HG02678 (cell line): ENCODE data around the gene RND3.

Experiments used
- ATAC-seq: cut with Tn5 transposase; IDR thresholded peaks from one replicate; pipeline ENCODE4 v1.9.1; 2021; ENCODE audit warnings: mild to moderate bottlenecking, moderate library complexity; ENCODE audit not compliant: unreplicated experiment

The RND3 gene, protein sequence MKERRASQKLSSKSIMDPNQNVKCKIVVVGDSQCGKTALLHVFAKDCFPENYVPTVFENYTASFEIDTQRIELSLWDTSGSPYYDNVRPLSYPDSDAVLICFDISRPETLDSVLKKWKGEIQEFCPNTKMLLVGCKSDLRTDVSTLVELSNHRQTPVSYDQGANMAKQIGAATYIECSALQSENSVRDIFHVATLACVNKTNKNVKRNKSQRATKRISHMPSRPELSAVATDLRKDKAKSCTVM

DNA sequence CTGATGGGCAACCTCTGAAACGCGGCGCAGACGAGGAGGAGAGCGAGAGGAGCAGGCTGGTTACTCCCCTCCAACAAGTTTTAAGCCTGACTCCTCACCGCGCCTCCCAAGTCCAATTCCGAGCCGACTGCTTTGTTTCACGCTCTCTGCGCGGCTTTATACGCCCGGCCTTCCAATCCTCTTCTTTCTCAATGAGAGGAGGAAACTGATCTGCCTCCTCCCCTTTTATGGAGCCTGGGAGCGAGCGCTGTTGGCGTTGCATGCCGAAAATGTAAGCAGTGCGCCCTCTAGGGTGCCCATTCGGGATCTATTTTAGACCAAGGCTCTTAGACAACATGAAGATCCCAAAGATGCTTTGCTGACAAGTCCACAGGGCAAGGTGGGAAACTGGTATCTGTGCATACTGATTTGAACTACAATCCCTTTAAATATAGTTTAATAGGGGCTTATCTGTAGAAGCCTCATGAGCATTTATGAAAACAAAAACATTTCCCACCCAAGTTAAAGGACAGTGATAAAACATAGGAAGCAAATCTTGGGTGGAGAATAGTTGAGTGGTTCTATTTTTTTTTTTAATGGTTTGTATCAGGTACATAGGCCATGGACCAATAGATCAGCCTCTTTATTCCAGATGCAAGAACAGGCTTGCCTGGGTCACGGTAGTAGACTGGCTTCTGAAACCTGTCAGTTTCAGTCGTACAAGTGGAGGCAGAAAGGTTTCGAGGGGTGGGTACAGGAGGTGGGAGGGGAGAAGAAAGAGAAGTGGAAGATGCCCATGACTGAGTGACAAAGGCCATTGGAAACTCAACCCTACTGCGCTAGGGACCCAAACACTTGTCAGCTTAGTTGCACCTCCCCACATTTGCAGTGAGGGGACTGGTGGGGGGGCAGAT lies at the start of gene RND3:
RND3 (minus strand) TSS at position 131 of the 893 bp plus-strand sequence. CDS start 250 bp downstream, outside the sequence.
- peak; percentile 76 for ATAC-seq

DNA sequence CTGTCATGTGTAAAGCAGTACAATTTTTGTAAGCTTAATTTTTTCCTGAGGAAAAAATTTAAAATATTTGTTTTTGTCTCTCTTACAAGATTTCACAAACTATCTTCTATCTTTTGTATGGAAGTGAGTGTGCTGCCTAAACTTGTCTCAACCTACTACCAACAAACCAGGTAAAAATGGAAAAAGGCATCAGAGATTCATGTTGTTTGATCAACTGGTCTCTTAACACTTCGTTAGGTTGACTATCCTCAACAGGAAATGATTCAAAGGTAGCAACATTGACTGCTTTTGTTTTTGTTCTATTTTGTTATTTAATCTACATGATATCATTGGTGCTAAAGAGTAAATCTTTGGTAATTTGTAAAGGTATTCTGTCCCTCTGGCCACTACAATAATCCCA lies 47.7 kb upstream of the RND3 start:
- no peak for ATAC-seq

DNA sequence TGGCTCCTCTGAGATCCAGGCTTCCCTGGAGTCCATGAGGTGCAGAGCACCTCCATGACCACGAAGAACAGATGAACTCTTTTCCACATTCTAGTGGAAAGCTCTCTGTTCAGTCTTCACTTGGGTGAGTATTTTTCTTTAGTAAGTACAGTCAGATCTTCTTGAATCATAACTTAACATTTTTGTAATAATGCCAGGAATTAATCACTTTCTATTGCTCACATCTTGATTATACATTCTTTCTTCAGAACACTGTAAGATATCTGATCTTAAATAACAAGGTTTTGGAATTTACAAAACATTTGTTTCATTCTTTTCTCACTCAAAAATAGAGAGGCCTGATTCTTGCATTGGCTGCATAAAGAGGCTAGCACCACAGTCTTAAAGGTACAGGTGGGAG lies 45.4 kb upstream of the RND3 start:
- no peak for ATAC-seq

DNA sequence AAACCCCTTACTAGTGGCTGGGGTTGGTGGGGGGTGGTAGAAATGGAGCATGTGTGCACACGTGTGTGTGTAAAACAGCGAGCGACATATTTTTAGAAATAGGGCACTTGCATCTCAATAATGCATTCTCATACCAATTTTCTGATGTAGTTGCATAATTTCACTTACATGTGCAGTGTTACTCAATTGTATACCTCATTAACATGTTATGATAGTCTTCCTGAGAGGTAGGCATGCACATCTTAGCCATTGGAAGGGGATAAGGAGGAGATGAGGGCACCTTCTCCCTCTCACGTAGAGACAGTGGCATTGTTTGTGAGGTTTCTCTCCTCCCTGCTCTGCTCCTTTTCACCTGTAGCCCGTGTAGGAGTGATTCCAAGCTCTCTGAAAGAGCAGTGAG lies 44.6 kb upstream of the RND3 start:
- ATAC-seq: no peak

DNA sequence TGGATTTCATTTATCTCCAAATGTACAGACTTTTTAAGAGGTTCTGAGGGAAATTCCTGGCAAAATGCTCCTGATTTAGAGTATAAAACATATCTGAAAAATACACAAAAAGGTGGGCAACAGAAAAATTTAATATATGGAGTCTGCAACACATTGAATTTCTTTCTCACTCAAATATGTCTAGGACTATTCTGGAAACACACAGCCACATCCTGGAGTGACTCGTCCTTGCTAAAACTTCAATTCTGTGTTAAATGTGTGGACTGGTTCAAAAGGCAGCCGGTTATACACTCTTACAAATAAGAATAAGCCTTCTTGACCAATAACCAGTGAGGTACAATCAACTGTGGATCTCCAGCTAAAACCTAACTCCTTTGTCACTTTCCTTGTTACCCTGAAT lies 44.1 kb upstream of the RND3 start:
- no peak for ATAC-seq

DNA sequence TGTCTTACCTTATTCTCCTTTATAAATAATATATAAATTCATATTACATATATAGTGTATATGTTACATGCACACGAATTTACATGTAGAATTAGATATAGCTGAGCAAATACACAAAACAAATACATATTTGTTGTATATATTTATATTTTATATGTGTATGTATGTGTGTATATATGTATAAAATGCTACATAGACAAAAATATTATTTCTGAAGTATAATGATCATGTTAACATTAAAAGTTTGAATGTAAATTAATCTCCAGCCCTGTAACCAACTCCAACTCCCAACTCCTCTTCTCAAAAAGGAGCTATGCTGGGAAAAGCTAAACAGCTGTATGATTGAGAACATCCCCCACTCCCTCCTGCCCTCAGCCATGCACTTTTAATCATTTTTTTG lies 42.7 kb upstream of the RND3 start:
- ATAC-seq: no peak

DNA sequence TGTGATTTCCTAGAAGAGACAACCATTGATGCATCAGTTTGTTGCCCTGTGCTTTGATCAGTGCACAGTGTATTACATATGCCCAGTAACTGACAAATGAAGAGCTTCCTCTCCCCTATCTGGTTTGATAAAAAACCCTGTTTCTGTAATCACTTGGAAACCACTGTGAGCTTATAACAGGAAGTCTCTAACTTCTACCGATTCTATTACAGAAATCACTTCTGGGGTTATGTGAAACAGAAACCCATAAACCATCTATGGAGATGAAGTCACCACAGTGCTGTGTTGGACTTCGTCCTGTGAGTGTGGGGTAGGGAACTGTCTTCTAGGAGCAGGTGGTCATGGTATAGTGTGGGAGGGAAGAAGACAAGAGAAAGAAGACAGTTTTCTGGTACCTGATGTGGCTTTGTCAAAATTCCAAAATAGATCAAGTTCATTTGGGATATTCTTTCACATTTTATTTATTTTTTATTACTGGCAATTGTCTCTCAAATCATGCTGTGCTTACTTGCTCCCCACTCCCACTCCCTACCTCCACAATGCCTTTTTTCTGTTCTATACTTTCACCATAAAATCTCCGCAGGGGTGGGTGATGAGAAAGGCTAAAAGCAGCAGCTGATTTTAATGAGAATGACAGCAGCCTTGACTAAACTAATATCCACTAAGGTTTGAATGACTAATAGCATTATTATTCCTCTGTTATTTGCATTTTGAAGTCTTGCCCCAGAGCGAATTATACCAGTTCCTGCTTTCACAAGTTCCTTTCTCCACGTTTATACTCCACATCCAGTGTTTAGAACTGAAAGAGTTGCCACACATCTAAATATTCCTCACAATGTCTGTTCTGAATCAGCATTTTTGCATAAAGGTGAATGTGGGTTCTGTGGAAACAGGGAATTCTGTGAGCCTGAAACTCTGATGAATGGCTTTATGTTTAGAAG lies 41.7 kb upstream of the RND3 start:
- peak; percentile 89 for ATAC-seq

DNA sequence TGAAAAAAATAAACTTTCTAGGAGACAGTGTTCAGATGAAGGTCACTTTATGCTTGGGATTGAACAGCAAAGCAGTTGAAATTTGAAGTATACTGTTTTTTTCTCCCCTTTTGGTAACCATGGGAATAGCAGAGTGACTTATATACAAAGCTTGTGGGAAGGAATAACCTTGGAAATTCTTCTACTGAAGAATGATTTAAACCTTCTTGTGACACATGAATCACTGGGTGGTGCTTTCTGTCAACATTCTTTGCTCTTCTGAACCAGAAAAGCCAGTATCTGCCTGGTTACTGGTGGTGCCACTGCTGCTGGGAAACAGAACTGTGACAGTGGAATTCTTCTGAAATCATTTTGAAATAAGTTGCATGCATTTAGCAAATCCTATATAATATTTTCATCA lies 39.4 kb upstream of the RND3 start:
- ATAC-seq: no peak

DNA sequence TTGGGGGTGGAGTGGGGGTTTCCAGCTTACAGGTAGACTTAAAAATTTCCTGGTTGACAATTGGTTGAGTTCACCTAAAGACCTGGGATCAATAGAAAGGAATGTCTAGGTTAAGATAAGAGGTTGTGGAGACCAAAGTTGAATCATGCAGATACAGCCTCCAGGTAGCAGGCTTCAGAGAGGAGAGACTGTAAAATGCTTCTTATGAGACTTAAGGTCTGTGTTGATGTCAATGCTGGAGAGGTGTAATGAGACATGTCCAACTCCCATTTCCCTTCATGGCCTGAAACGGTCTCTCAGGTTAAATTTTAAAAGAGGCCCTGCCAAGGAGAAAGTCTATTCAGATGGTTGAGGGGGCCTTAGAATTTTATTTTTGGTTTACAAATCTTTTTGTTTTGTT lies 38.5 kb upstream of the RND3 start:
- ATAC-seq: no peak

DNA sequence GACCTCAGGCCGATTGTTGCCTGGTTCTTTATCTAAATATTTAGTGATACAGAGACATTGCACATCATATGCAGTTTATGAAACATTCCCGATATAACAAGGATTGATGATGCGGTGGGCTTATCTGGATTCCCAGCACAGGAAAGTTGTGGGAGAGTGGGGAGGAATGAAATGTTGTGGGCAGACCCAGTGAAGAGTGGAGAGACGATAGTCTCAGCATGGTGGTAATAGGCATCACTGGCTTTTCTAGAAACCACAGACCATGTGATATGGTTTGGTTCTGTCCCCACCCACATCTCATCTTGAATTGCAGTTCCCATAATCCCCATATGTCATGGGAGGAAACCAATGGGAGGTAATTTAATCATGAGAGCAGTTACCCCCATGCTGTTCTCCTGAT lies 34.8 kb upstream of the RND3 start:
- no peak for ATAC-seq

DNA sequence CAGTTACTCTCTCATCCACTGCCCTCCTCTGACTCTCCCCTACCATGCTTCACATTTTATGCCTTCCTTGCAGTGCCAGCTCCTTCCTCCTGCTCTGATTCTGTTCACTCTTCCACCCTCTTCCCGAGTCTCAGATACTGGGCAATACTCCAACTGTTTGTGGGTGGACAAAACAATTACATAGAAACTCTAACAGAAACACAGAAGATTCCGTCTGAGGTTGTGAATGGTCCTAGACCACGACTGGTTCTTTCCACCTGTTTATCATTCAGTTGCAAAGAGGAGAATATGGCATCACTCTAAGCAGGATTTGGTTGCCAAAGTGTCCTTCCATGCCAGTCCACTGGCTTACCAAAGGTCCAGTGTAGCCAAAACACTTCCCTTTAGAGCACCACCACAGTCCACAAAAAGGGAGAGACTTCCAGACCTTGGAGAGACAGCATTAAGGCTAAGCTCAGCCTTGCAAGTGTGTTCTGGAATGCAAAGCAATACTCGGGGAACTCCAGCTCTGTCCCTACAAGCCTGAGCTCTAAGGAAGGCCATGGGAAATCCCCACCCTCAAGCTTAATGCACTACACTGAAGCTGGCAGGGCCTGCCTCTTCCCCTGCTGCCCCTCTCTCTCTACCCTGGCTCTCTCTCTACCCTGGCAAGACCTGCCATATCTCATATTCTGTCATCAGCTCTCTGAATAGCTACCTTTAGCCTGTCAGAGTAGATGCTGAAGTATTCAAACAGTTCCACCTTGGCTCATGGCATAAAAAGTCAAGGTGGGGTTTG lies 33.6 kb upstream of the RND3 start:
- ATAC-seq: peak; percentile 48

DNA sequence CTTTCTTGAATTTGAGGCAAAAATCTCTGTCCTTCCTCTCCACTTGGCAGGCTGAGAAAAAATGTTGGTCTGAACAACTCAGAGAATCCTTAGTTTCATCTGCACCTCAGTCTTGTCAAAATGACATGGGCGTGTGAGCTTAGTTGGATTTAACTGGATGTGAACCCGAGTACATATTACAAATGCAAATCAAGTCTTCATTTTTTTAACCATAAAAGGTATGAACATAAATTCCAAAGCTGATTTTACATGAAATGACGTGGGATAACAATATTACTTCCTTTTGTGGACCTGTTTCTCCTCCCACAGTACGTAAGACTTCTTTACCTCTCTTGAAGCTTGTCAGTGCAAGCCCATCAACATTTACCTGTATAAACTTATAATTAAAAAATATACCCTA lies 32.6 kb upstream of the RND3 start:
- ATAC-seq: no peak

DNA sequence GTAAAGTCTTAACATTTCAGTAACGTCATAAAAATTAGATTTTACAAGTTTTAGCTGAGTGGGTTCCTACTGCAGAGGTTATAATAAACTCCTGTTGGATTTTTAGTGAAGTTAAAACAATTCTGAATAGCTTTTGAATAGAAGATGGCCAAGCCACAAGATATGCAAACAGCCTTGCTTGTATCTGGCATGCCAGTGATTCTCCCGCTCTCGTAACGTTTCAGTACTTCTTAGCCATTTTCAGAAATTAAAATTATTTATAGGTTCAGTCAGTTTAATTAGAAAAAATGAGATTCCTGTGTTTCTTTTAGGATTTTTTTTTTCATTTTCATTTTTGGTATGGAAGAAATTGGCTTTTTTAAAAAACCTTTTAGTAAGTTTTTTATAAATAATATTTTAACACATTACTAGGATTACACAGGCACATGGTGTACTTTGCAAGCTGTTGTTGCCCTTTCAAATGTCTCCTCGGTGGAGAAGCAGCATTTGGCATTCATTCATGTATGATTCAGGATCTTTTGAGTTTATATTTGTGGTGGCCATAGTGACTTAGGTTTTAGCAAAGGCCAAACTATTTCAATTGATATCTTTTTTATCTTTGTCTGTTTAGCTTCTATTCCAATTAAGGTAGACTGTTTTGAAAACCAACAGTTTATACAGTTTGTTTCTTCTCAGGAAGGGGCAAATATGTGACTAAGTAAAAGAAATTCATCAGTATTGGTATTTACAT lies 30.6 kb upstream of the RND3 start:
- no peak for ATAC-seq

DNA sequence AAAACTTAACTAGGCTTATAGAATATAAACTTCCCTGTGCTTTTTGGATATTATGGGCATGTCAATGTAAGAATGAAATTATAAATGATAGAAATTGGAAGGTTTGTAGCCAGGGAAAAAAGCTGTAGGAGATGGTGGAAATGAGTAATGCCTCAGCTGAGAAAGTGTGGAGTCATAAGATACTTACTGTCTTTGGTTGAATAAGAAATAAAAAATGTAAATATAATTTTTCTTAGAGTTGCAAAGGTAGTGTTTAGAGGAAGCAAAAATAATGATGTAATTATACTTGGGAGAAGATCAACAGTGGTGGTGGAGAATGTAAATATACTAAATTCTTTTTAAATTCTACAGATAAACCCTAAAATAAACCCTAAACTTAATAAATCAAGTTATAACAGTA lies 26.2 kb upstream of the RND3 start:
- ATAC-seq: no peak

DNA sequence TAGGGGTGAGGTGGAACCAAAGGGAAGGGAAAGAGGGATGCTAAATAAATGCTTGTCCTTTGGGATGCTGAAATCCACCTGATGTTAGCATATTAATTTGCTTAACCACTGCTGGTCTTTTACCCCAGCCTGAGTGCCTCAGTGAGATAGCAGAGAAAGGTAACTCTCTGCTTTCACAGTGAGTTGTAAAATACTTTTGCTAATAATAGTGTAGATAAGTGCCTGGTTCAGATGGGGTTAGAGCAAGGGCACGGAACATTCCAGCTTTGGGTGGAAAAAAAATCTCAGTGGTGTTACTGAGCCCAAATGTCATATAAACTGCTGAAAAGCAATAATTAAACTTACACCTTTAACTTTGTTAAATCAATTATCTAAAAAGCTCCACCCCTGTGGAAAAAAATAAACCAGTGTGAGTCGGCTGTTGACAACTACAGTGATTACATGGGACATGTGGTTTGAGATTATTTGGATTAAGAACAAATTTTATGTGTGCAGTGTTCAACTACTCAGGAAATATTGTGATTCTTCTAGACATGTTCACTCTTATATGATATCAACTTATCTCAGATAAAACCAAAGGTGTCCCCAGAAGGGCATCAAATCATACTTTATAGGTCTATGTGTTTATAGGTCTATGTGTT lies 21.1 kb upstream of the RND3 start:
- ATAC-seq: no peak

DNA sequence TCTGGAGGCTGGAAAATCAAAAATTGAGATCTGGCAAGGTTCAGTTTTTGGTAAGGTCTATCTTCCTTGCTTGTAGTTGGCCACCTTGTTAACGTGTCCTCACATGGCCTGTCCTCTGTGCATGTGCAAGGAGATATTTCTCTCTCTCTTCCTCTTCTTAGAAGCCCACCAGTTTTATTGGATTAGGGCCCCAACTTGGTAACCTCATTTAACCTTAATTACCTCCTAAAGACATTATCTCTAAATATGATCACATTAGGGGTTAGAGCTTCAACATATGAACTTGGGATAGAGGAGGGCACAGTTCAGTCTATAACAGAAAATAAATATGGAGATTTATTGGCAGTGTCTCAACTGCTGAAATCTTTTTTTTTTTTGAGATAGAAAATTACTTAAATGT lies 19.6 kb upstream of the RND3 start:
- no peak for ATAC-seq

DNA sequence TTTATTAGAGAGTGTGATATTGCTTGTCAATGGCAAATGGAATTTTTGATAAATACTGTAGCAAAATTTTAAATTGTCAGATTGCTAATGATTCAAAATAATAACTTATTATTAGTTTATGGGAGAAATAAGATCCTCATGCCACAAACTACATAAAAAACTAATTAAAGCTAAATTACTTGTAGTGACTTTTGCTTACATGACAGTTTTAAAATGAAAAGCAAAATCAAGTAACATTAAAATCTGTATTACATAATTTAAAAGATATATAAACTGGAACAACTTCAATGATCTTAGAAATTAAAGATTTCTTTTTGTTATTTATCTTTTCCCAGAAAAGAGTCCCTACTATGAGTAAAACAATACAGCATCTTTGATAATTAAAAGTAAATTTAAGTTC lies 17.7 kb upstream of the RND3 start:
- no peak for ATAC-seq

DNA sequence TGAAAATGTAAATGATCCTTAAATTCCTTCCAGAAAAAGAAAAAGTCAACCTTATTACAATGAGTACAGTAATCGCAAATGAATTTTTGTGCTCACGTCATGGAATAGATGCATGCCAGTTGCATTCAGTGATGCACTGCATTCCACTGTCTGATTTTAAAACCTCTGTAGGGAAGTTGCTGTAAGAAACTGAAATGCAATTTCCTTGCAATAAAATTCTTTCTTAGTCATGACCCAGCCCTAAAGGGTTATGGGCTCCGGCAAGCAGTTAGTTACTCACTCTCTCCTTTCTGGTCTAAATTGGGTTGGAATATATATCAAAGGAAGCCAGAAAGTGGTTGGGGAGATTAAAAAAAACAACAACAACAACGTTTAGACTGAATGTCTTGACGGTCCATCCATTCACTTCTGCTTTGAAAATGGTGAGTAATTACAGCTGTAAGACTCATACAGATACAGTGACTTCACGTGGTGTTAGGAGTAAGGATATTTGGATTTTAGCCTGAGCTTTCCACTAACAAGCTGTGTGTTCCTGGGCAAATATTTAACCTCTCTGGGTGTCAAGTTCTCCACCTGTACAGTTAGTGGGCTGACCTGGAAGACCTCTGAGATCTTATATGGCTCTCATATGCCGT lies 8.6 kb upstream of the RND3 start:
- ATAC-seq: no peak

DNA sequence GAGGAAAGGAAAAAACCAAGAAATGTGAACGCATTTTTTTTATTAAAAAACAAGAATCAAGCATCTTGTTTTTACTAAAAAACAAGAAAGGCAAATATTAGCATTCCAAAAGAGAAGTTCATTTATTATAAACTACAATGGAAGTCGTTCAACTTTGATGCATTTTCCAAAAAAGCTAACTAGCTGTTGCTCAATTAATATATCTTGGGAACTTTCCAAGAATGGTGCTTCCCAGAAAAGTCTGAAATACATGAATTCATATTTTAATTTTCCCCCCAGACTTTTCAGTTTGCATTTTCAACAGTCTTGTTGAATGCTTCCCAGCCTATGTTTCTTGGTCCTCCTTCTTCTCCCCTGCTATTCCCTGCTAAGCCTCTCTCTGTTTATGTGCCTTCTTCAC lies 7.5 kb upstream of the RND3 start:
- no peak for ATAC-seq
